Fibroblast of skin of right biceps (primary cell): ENCODE results near the gene ATP2A3.
A peak's percentile ranks its signal among the peaks of the same experiment; 100 is the strongest.

Source experiments
- DNase-seq: peaks from one replicate; pipeline ENCODE4 v3.0.0-alpha.2; 2013

ATP2A3 gene

DNA sequence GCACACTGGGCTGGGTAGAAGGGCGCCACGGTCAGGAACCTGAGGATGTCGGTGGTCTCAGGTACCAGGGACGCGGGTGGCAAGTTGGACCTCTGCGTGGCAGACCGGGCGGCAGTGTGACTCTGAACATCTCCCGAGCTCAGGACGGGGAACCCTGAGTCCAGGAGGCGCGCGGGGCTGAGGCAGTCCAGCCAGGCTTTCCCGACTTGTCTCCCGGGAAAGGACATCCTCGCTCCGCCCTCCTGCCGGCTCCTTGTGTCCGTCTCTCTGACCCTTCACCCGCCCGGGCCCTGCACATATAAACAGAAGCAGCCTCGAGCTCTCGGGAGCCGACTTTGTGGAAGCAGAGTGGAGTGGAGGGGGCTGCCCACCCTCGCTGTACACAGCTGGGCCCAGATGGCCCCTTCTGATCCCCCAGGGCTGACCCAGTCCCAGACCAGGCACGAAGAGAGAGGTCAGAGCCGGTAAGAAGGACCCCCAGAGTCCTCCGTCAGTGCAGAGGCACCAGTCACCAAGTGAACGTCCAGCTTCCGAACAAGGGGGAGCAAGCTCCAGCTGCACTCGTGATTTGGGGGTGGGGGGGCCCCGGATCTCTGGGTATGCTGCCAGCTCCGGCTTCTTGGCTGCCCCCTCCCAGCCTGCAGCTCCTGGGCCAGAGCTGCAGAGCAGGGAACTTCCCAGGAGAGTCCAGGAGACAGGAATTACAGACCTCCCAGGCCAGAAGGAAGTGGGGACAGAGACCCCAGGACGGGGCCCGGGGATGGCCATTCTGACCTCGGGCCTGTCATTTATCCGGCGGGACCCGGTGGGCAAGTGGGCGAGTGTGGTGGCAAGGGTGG lies 39.5 kb downstream of the ATP2A3 start:
- DNase-seq = no peak

DNA sequence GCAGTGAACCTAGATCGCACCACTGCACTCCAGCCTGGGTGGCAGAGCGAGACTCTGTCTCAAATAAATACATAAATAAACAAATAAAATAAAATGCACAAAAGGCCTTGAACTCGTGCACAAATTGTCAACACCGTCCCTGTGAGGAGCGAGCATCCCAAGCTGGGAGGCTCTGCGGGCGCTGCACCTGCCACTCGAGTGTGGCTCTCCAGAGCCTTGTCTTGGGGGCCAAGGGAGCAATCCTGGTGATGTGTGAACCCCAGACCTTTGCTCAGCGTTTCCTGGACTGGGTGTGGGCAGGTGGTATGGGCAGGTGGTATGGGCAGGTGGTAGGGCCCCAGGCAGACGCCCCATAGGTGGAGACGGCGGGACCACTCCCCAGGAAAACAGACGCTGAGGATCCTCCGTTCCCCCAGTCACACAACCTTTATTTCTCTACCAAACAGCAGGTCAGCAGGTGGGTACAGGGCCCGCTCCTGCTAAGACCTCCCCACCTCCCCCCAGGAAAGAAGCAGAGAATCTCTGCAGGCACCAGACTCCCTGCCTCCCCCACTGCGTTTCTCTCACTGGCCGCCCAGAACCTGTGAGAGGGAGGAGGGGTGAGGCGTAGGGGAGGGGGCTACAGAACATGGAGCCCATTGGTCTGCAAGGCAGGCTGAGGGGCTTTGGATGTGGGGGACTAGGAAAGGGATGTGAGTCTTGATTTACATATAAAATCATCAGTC lies 40.6 kb downstream of the ATP2A3 start:
- DNase-seq = no peak

DNA sequence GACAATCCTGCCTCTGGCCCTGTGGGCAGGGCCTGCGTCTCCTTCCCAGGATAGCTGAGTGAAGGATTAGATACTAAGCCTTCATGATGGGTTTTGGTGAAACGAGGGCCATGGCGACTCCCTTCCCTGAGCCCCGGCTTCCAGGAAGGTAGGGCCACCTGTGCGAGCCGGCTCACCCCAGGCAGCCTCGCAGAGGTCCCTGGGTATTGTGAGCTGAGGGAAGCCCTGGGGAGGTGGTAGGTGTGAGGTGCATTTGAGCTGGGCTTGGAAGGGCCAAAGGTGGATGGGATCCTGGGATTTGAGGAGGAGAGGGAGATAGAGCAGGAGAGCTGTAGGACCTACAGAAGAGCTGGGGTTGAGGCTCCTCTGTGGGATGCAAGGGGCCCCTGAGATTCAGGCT lies 41.5 kb downstream of the ATP2A3 start:
- no peak for DNase-seq

DNA sequence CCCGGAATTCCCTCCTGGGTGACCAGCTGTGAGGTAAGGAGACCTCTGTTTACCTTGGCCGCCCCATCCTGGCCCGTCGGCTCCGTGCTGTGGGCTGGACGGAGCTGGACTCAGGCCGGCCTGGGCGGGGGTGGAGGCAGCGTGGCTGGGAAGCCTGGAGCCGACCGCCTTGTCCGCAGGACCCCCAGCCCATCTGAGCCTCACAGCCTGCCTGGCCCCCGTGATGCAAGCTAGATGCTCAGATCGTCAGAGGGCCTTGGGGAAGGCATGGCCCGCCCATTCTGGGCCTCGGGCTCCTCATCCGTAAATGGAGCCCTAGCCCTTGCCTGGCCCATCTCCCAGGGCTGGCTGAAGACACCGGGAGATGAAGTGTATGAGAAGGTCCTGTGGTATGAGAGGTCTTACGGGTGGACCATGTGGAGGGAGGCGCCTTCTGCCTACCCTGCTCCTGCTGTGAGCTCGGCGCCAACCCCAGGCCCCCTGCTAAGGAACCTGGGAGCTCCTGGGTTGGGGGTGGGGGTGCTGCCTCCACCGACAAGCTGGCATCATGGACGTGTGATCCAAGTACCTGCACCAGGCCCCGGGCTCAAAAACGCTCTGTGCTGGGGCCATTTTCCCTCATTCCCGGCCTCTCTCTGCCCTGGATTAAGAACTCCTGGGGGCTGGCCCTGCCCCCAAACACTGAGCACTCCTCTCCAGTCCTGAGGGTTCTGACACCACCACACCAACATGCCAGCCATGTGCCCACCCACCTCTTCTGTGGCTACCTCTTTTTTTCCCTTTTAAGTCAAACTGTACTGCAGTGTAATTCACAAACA lies 42.5 kb downstream of the ATP2A3 start:
- DNase-seq = no peak

DNA sequence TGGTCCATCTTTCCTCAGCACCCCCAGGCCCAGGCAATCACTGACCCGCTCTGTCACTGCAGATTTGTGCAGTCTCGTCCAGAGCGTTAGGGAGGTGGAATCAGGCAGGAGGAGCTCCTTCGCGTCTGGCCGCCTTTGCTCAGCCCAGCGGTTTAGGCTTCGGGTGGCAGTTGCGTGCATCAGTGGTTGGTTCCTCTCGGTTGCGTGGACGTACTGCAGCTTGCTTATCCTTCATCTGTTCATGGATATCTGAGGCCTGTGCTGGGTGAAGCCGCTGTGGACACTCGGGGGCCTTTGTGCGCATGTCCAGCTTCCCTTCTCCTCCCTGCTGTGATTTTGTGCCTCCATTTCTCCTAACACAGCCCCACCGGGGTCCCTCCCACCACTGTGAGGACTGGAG lies 43.2 kb downstream of the ATP2A3 start:
- DNase-seq = no peak

DNA sequence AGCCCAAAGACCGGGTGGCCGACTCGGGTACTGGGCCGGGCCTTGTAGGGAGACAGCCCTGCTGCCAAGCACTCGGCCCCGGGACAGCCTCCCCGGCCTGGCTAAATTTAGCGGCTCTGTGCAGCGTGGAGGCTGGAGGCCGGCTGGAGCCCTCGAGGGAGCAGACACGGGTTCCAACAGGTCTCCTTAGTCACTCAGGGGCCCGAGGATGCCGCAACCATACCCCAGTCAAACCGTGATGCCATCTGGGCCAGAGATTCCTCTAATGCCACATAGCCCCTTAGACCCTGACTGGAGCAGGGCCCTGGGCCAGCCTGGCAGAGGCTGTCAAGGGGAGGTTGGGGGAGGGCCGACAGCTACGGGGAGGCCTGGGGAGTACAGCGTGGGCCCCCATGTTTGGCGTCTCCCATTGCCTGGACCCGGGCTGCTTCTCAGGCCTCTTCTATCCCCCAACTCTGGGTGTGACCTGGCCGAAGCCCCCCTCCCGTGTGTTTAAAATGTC lies 45.1 kb downstream of the ATP2A3 start:
- no peak for DNase-seq

DNA sequence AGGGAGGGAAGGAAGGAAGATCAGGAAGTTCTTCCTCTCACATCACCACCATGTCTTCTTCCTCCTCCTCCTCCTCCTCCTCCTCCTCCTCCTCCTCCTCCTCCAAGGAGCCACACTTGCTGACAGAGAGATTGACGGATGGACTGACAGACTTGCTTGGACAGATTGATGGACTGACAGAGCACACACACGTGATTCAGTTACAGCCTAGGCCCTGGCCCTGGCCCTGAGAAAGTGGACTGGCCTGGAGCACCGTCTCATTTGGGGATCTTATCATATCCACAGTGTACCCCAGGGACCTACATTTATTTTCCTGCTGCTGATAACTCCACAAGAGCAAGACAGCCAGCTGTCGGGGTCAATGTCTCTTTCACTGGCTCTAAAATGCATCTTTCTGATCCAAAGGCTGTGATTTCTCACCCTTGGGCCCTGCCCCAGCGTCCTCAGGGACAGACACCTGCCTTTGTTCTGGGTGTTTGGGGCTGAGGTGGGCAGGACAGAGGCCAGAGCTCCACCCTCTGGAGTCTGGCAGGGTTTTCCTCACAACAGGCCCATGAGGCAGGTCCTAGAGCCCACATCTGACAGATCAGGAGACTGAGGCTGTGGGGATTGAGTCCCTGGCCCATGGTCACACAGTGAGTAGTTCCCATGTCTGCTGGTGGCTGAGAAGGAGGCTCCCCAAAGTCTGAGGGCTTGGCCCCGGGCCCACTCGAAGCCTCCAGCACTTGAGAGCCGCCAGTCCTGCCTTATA lies 45.7 kb downstream of the ATP2A3 start:
- no peak for DNase-seq

DNA sequence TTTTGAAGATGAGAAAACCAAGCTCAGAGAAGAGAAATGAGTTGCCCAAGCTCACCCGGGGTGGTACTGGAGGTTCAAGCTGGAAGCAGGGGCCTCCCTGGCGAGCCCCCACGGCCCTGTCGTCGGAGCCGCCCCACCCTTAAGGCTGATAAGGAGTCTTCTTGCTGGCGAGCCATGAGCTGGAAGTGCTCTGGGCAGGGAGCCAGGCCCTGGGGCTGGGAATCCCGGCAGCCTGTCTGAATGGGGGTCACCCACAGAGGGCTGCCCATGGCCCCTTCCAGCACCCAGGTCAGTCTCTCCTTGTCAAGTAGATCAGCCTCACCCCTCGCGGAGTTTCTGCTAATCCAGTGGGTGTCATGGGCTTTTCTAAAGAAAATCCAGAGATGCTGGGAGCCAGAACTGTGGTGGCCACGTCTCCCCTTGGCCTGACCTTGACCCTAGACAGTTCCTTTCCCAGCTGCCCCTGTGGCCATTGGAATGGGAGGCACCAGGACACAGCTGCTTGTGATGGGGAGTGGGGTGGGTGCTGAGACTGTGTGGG lies 46.8 kb downstream of the ATP2A3 start:
- peak; percentile 24 for DNase-seq

DNA sequence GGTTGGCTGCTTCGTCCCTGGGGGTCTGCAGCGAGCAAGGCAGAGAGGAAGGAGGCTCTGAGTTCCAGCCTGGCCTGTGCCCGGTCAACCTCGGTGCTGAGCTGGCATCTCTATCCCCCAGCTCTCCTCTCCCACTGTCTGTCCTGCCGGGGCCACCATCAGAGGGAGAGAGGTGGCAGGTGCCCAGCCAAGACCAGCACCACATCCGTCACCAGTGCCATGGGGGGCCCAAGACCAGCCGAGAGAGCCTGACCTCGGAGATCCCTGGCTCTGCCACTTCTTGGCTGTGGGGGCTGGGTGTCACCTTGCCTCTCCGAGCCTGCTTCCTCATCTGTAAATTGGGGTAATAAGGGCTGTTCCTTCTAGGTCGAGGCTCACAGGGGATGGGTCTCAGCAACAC lies 47.4 kb downstream of the ATP2A3 start:
- DNase-seq = no peak

DNA sequence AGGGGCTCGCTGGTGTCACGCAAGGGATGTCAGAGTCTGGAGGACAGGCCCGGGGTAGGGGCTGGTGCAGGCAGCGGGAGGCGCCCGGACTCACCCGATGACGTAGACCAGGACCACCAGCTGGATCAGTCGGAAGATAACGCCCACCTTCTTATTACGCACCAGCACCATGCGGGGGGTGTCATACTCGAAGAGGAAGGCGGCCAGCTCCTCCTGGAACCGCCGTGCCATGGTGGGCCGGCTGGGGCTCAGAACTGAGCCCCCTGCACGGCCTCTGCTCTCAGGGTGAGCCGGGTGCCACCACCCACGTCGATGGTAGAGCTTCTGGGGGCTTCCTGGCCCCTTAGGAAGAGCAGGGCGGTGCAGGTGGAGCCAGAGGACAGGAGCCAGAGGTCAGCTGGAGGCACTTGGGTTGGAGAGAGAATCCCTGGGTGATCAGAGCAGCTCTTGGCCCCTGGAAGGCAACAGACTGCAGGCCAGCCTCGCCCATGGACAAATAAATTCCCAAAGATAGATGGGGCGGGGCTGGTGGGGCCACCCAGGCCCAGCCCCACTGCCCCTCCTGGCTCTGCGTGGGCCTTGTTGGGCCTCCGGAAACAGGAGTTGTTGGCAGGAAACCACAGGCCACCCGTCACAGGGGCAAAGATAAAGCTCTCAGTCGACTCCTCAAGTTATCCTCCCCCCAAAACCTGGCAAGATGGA lies 48.1 kb downstream of the ATP2A3 start, which contains the start of gene P2RX1:
Gene P2RX1, minus strand, starts transcription at position 471 of the 702 bp plus-strand sequence. Its CDS starts 240 bp downstream, at position 231.
- DNase-seq = no peak

DNA sequence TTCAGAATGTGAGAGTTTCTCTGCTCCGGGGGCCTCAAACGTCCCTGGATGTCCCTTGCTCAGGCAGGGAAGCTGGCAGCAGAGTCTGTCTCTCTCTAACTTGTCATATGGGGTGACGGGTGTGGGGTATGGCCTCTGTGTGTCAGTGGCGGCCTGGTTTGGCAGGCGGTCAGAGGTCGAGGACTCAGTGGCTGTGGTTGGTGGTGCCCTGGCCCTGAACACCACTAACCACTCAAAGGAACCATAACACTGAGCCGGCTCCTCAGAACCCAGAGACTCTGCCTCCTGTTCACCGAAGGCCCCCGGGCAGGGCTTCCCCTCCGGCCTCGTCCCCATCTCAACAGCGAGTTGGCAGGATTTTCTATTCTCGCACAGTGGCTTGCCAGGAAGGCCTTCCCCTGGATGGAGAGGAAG lies 48.6 kb downstream of the ATP2A3 start:
- no peak for DNase-seq

DNA sequence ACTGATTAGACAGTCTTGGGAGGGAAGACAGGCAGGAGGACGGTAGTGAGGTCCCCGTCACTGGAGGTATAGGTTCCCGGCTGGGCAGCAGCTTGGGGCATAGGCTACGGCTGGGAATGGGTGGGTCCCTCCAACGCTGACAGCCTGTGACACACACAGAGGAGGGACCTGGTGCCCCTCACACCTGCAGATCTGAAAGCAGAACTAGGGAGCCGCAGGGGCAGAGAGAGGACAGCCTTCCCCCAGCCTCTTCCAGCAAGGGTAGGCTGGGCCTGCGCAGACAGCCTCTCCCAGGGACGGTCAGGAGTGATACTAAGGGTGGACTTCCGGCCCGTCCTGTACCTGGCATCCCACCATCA lies 49.9 kb downstream of the ATP2A3 start:
- no peak for DNase-seq

DNA sequence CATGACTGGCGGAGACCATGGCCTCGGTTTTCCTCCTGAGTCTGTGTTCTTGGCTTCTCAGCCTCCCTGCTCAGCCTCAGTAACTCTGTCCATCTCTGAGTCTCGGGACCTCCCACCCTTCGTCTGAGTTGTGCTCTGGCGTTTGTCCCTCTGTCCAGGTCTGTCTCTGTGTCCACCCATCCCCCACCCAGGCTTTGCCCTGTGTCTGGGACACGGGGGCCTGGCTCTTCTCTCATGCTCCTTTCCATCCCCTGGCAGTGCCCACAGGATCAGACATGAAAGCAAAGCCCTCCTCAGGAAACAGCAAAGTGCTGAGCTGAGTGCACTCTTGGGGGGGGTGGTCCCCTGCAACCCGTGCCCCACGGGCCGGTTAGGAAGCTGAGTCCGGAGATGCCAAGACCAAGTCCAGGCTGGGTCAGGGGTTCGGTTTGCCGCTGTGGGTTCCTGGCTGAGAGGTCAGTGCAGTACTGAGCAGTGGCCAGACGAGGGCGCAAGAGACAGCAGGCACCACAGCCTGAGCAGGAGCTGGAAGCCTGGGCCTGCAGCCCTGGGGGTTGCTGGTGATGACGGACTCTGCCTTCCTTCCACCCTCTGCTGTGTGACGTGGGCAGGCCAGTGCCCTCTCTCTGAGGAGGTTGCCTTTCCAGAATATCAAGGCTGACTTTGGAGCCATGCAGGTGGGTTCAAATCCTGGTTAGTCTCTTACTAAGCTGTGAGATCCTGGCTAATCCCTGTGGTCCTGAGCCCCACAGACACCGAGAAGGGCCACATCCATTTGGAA lies 50.5 kb downstream of the ATP2A3 start:
- DNase-seq = peak; percentile 67

DNA sequence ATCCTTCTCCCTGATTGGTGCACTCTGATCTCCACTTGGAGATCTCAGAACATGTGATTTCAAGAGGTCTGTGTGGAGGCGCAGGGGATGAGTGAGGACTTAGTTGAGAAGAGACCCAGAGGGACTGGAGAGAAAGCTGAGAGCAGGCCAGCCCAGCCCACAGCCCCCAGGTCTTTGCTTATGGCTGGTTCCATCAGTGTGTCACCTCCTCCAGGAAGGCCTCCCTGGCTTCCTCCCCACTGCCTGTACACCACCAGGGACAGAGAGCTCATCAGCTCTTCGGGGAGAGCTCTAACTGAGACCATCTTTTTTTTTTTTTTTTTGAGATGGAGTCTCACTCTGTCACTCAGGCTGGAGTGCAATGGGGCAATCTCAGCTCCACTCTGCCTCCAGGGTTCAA lies 51.4 kb downstream of the ATP2A3 start:
- no peak for DNase-seq

DNA sequence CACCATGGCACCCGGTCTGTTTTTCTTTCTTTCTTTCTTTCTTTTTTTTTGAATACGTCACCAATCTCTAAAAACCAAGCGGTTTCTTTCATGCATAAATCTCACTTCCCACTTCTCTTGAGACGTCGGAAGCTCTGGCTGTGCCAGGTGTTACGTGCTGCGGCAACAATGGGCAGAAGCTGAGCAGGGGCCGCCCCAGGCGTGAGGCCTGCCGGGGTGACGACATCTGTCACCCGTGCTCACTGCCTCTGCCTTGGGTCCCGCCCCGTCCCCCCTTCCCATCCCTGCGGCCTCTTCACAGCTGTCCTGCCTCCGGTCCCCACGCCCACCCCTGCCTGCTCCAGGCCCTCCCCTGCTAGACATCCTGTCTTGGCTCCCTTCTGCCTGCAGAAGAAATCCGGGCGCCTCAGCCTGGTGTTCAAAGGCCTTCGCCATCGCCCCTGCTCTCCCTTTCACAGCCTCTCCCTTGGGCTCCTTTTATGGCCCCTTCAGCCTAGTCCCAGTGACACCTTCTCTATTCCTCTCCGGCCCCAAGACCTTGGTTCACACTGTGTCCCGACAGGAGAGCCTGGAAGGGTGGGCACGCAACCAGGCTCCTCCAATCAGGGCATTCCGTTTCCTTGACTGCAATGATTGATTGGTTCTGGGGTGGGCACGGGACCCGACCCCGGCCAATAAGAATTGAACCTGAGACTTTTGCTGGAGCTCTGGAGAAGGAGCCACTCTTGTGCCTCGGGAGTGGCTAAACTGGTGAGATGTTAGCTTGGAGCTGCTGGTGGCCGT lies 52.8 kb downstream of the ATP2A3 start:
- DNase-seq = no peak

DNA sequence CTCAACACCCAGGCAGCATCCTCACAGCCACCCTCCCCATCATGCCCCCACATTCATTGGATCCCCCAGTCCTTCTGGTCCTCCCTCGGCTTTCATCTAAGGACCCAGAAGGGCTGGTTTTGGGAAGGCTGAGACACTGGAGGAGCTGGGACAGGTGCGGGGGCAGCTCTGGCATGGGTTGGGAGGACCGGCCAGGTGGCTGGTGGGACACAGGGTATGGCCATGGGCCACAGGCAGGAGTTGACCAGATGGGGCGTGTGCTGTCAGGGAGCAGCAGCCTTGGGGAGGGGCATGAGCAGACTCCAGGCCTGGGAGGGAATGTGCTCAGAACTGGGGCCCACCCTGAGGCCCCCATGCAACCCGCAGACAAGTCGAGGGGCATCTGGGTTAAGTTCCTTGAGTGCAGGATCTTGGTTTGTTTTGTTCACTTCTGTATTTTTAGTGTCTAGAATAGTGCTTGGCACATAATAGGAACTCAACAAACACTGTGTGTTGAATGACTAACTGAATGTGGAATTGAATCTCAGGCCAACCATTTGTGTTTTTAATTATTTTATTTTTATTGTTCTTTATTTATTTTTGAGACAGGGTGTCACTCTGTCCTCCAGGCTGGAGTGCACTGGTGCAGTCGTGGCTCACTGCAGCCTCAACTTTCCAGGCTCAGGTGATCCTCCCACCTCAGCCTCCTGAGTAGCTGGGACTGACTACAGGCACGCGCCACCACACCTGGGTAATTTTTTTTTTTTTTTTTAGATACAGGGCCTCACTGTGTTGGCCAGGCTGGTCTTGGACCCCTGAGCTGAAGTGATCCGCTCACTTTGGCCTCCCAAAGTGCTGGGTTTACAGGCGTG lies 53.6 kb downstream of the ATP2A3 start:
- DNase-seq = no peak

DNA sequence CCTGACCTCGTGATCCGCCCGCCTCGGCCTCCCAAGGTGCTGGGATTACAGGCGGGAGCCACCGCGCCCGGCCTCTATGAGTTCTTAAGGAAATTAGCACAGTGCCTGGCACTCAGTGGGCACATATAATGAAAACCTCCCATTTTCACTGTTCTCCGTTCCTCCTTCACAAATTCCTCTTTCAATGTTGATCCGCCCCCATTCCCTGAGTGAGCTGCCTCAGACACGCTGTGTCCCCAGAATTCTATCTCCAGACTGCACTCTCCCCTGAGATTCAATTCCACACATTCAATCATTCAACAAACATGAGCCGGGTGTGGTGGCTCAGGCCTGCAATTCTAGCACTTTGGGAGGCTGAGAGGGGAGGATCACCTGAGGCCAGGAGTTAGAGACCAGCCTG lies 55.0 kb downstream of the ATP2A3 start:
- no peak for DNase-seq

DNA sequence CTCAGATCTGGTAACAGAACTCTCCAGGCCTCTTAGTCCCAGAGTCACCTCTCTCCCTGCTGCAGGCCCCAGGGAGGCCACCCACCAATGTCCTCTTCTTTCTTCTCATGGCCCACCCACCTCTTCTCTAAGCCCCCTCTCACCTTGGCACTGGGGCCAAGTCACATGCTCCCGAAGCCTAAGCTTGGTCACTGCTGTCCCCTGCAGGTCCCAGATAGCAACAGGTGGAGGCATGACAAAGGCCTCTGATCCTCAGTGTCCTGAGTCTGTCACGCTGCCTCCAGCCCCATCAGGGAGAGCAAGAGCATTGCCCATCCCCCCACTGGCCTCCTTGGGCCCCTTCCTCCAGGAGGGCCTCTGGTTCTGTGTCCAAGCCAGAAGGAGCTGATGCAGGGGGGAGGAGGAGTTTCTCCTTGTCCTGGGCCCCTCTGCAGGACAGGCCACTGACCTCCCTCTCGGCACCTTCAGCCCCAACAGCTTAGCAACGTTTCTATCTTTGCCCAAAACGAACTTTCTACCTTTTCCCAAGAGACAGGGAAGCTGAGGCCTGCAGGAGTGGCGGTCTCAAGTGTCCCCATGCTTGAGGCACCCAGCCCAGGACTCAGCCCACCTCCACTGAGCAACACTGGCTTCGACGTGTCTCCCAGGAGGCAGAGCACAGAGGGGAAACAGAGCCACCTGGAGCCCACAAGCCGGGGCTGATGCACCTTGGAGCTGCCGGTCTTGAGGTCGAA lies 56.6 kb downstream of the ATP2A3 start:
- no peak for DNase-seq
